Left ventricle myocardium inferior (tissue), 1 donor: ENCODE measurements around the gene CPEB4. TPM values are rescaled to one million over a fixed set of nuclear protein-coding genes. Genes with fewer than 3 reads are reported as not detected.

ENCODE experiments used
- DNase-seq: peaks from one replicate; pipeline ENCODE4 v3.0.0-alpha.2; 2020
- H3K27ac ChIP-seq: fragments of 200-600 bp; replicated peaks from 2 replicates; pipeline ENCODE4 v1.8.0; 2021
- H3K27me3 ChIP-seq: fragments of 200-600 bp; 2 replicates; pipeline ENCODE4 v1.8.0; 2021; ENCODE audit warnings: low read depth
- H3K36me3 ChIP-seq: fragments of 200-600 bp; 2 replicates; pipeline ENCODE4 v1.8.0; 2021
- H3K4me1 ChIP-seq: fragments of 200-600 bp; 2 replicates; pipeline ENCODE4 v1.8.0; 2021
- H3K4me3 ChIP-seq: fragments of 200-600 bp; 2 replicates; pipeline ENCODE4 v1.8.0; 2021; ENCODE audit warnings: mild to moderate bottlenecking, moderate library complexity
- H3K9me3 ChIP-seq: fragments of 200-600 bp; replicated peaks from 2 replicates; pipeline ENCODE4 v1.8.0; 2021
- CTCF ChIP-seq: fragments of 200-600 bp; IDR thresholded peaks from 2 replicates; pipeline ENCODE4 v1.8.0; 2021; ENCODE audit warnings: antibody characterized with exemption, mild to moderate bottlenecking, borderline replicate concordance
- intact Hi-C: fragments of 100-400 bp; cut with micrococcal nuclease; formaldehyde crosslinking; loops from one replicate; pipeline ENCODE4 v1.11.0; 2022
- total RNA-seq: library from RNA; stranded (reverse); fragmentation: NEBNext Ultra II Directional; extraction: Animal tissue kit (Norgen Biotek cat#: 25700); gene quantifications from one replicate; pipeline ENCODE4 v1.2.1, GENCODE V29; 2021
- donor health status: DM: no; HTN: yes; CAD: no; lungs with severe emphysema.

The CPEB4 gene
- total RNA-seq, 1 donor from 2014 or later, result 136 TPM

DNA sequence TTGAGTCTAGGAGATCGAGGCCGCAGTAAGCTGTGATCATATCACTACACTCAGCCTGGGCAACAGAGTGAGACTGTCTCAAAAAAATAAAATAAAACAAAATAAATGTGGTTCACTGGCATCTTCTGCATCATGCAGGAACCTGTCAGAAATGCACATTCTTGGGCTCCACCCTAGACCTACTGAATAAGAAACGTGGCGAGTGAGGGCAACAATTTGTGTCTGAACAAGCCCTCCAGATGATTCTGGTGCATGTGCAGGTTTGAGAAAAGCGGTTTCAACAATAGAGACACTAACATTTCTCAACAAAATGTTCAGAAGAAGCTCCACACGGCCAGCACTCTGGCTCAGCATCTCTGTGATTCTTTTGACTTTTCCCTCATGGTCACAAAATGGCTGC lies 42.8 kb upstream of the CPEB4 start:
- DNase-seq, result no peak
- Histone ChIP-seq H3K27ac (no peak overlapping the region), H3K4me3 (no peak overlapping the region), H3K36me3 (no peaks in the 10 kb centered on the region), H3K27me3 (no peaks in the 10 kb centered on the region), H3K4me1 (no peaks in the 10 kb centered on the region), H3K9me3 (peaks cover 14% of the 10 kb centered on the region)
- intact Hi-C loops, result no loop called here
- no peak for TF ChIP-seq CTCF

- DNase-seq, result no peak
- Histone ChIP-seq H3K27me3 (no peaks in the 10 kb centered on the region), H3K4me1 (no peaks in the 10 kb centered on the region), H3K27ac (no peak overlapping the region), H3K4me3 (no peak overlapping the region), H3K36me3 (no peaks in the 10 kb centered on the region), H3K9me3 (peaks cover 14% of the 10 kb centered on the region)
- no peak for TF ChIP-seq CTCF
- intact Hi-C loops, result no loop called here
Measured at GRCh38 chr5:173846929-173847501, 41.1 kb upstream of the CPEB4 start.

- Histone ChIP-seq H3K27ac (no peak overlapping the region), H3K4me1 (peaks cover 9% of the 10 kb centered on the region), H3K9me3 (peaks cover 14% of the 10 kb centered on the region), H3K36me3 (no peaks in the 10 kb centered on the region), H3K27me3 (no peaks in the 10 kb centered on the region), H3K4me3 (no peak overlapping the region)
- DNase-seq, result no peak
- intact Hi-C loops, result no loop called here
- TF ChIP-seq CTCF, result no peak
Measured at GRCh38 chr5:173848986-173849596, 39.1 kb upstream of the CPEB4 start.

DNA sequence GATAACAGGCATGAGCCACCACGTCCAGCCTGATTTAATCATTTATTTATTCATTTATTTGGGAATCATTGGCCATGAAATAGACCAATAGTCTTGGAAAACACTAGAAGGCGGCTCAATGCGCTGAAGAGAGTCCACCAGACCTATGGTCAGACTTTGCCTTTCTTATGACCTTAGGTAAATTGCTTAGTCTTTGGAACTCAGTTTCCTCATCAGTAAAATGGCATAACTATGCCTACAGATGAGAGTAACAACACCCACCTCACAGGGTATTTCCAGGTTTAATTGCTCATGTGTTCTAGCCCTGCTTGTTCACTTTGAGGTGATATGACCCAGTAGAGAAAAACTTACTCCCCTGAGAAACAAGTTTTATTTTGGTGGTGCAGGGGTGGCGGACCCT lies 38.2 kb upstream of the CPEB4 start:
- H3K4me3 ChIP-seq, result no peak overlapping the region
- peaks cover 14% of the 10 kb centered on the region for H3K9me3 ChIP-seq
- no peaks in the 10 kb centered on the region for H3K36me3 ChIP-seq
- no peak overlapping the region for H3K27ac ChIP-seq
- H3K4me1 ChIP-seq, result peaks cover 9% of the 10 kb centered on the region
- intact Hi-C loops, result no loop called here
- no peak for TF ChIP-seq CTCF
- DNase-seq, result no peak
- no peaks in the 10 kb centered on the region for H3K27me3 ChIP-seq

- TF ChIP-seq CTCF, result no peak
- no peaks in the 10 kb centered on the region for H3K36me3 ChIP-seq
Measured at GRCh38 chr5:173850659-173851058, 37.5 kb upstream of the CPEB4 start.

More at GRCh38 chr5:173850659-173851058, 37.5 kb upstream of the CPEB4 start:
- intact Hi-C loops, result no loop called here
- Histone ChIP-seq H3K4me3 (no peak overlapping the region), H3K27me3 (no peaks in the 10 kb centered on the region), H3K4me1 (peaks cover 13% of the 10 kb centered on the region), H3K9me3 (peaks cover 14% of the 10 kb centered on the region), H3K27ac (no peak overlapping the region)
- DNase-seq, result no peak
